ENCODE results near the gene XAF1. TPM values are rescaled to one million over a fixed set of nuclear protein-coding genes. Genes with fewer than 3 reads are reported as not detected.

XAF1 gene
- polyA plus RNA-seq, 1 of the 3 experiments (the other 2 are of a cell fraction): 0.03 TPM

DNA sequence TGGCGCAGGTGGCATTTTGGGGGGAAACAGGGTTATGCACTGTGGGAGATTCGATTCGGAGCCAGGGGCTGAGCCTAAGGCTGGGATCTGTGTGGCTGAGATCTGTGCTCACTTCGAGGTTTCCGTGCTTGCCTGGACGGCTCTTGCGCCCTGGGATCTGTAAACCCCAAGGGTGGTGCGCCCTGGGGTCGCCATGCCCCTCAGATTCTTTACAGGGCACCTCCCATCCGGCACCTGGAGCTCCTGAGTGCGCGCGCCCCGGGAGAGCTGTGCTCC is 43.1 kb upstream of the XAF1 start:
- H3K27me3 ChIP-seq (ENCODE audit: insufficient read depth): peaks cover 57% of the 10 kb centered on the region
- no peaks in the 10 kb centered on the region for H3F3A ChIP-seq (replicated peaks; ENCODE audit: insufficient read depth)
- TF ChIP-seq MXI1 (IDR thresholded peaks at IDR 0.05; ENCODE audit: low read depth, low read length) (no peak), FOXM1 (IDR thresholded peaks at IDR 0.05; ENCODE audit: low read depth) (no peak), ELF1 (IDR thresholded peaks at IDR 0.05) (no peak), RAD21 (IDR thresholded peaks at IDR 0.05; ENCODE audit: low read length) (no peak), TEAD4 (IDR thresholded peaks at IDR 0.05; ENCODE audit: borderline replicate concordance, insufficient read depth) (no peak), SIN3A (IDR thresholded peaks at IDR 0.05; ENCODE audit: borderline replicate concordance, low read depth, low read length) (no peak), JUND (IDR thresholded peaks at IDR 0.05) (no peak), MEF2A (IDR thresholded peaks at IDR 0.05; ENCODE audit: borderline replicate concordance, low read depth) (no peak), TCF12 (IDR thresholded peaks at IDR 0.05) (no peak)
- TF ChIP-seq, protein P1, sequence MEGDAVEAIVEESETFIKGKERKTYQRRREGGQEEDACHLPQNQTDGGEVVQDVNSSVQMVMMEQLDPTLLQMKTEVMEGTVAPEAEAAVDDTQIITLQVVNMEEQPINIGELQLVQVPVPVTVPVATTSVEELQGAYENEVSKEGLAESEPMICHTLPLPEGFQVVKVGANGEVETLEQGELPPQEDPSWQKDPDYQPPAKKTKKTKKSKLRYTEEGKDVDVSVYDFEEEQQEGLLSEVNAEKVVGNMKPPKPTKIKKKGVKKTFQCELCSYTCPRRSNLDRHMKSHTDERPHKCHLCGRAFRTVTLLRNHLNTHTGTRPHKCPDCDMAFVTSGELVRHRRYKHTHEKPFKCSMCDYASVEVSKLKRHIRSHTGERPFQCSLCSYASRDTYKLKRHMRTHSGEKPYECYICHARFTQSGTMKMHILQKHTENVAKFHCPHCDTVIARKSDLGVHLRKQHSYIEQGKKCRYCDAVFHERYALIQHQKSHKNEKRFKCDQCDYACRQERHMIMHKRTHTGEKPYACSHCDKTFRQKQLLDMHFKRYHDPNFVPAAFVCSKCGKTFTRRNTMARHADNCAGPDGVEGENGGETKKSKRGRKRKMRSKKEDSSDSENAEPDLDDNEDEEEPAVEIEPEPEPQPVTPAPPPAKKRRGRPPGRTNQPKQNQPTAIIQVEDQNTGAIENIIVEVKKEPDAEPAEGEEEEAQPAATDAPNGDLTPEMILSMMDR (IDR thresholded peaks at IDR 0.05): no peak
- TF ChIP-seq, protein P2, sequence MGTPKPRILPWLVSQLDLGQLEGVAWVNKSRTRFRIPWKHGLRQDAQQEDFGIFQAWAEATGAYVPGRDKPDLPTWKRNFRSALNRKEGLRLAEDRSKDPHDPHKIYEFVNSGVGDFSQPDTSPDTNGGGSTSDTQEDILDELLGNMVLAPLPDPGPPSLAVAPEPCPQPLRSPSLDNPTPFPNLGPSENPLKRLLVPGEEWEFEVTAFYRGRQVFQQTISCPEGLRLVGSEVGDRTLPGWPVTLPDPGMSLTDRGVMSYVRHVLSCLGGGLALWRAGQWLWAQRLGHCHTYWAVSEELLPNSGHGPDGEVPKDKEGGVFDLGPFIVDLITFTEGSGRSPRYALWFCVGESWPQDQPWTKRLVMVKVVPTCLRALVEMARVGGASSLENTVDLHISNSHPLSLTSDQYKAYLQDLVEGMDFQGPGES (IDR thresholded peaks at IDR 0.05; ENCODE audit: low read depth, low read length): no peak
- TF ChIP-seq, protein P3, sequence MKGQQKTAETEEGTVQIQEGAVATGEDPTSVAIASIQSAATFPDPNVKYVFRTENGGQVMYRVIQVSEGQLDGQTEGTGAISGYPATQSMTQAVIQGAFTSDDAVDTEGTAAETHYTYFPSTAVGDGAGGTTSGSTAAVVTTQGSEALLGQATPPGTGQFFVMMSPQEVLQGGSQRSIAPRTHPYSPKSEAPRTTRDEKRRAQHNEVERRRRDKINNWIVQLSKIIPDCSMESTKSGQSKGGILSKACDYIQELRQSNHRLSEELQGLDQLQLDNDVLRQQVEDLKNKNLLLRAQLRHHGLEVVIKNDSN (IDR thresholded peaks at IDR 0.05; ENCODE audit: borderline replicate concordance, low read depth): no peak
- TF ChIP-seq, protein P4, sequence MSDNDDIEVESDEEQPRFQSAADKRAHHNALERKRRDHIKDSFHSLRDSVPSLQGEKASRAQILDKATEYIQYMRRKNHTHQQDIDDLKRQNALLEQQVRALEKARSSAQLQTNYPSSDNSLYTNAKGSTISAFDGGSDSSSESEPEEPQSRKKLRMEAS (IDR thresholded peaks at IDR 0.05; ENCODE audit: low read depth): no peak
- TF ChIP-seq, protein P5, sequence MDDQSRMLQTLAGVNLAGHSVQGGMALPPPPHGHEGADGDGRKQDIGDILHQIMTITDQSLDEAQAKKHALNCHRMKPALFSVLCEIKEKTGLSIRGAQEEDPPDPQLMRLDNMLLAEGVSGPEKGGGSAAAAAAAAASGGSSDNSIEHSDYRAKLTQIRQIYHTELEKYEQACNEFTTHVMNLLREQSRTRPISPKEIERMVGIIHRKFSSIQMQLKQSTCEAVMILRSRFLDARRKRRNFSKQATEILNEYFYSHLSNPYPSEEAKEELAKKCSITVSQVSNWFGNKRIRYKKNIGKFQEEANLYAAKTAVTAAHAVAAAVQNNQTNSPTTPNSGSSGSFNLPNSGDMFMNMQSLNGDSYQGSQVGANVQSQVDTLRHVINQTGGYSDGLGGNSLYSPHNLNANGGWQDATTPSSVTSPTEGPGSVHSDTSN (IDR thresholded peaks at IDR 0.05): no peak
- TF ChIP-seq, protein P6, sequence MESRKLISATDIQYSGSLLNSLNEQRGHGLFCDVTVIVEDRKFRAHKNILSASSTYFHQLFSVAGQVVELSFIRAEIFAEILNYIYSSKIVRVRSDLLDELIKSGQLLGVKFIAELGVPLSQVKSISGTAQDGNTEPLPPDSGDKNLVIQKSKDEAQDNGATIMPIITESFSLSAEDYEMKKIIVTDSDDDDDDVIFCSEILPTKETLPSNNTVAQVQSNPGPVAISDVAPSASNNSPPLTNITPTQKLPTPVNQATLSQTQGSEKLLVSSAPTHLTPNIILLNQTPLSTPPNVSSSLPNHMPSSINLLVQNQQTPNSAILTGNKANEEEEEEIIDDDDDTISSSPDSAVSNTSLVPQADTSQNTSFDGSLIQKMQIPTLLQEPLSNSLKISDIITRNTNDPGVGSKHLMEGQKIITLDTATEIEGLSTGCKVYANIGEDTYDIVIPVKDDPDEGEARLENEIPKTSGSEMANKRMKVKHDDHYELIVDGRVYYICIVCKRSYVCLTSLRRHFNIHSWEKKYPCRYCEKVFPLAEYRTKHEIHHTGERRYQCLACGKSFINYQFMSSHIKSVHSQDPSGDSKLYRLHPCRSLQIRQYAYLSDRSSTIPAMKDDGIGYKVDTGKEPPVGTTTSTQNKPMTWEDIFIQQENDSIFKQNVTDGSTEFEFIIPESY (IDR thresholded peaks at IDR 0.05; ENCODE audit: borderline replicate concordance, low read depth): no peak
- no peaks in the 10 kb centered on the region for H3K79me2 ChIP-seq (ENCODE audit: insufficient read depth)
- H4K20me1 ChIP-seq (ENCODE audit: insufficient read depth): no peaks in the 10 kb centered on the region
- POLR2A ChIA-PET: no interaction called here
- H3K4me3 ChIP-seq (ENCODE audit: low read depth in 2 of 2, low read length in 1 of 2): no peak overlapping the region
- no peaks in the 10 kb centered on the region for H3K36me3 ChIP-seq (replicated peaks in 1 of 2; ENCODE audit: control insufficient read depth in 1 of 2, insufficient read depth in 2 of 2, low read length in 1 of 2)
- 17% methylated on average over 3 of the region's 14 CpGs for WGBS (ENCODE audit: low lambda C conversion rate)
- CTCF ChIA-PET: interaction anchor here (0.6 kb wide), 2 partner anchors 201 to 1243 kb away, joined by 3 read pairs; no protein-coding TSS in a partner anchor
- H2AFZ ChIP-seq (ENCODE audit: low read depth): no peak overlapping the region
- H3K9me3 ChIP-seq: no peaks in the 10 kb centered on the region
- no peaks in the 10 kb centered on the region for H3K4me1 ChIP-seq (ENCODE audit: control insufficient read depth in 1 of 2, insufficient read depth in 2 of 2, low read depth in 1 of 2, low read length in 1 of 2)
- no peaks in the 10 kb centered on the region for H3K9me2 ChIP-seq
- no peak overlapping the region for H3K9ac ChIP-seq
- peak; percentile 8 for DNase-seq
- H3K4me2 ChIP-seq: no peak overlapping the region; the same call in 1 of the 2 replicates
- no peak overlapping the region for H3K27ac ChIP-seq (ENCODE audit: low read depth in 2 of 2, low read length in 1 of 2)

All from SK-N-SH (cell line).